HepG2 (cell line): ENCODE measurements around the gene XPR1. TPM values are rescaled to one million over a fixed set of nuclear protein-coding genes. Genes with fewer than 3 reads are reported as not detected.

ENCODE experiments used
- ATAC-seq: fragments of 200-7000 bp; cut with Tn5 transposase; 3 replicates; pipeline ENCODE4 v1.9.1; 2020; ENCODE audit warnings: mild to moderate bottlenecking, moderate library complexity
- BruUV-seq: library from RNA; stranded (reverse); fragments of 400-500 nt; replicated peaks from 2 replicates; lab custom pipeline; 2021; lab: Mats Ljungman, UMichigan
- CTCF ChIA-PET: fragments of 300-600 bp; formaldehyde crosslinking; extraction: SDS; loops from one replicate; lab custom pipeline; 2021; ENCODE audit warnings: low total read pairs, inconsistent platforms, low intra/inter-chr PET ratio; lab: Yijun Ruan, JAX
- POLR2A ChIA-PET: fragments of 350-600 bp; sonication (Branson Sonifier 250); formaldehyde crosslinking; loops from one replicate; lab custom pipeline; 2020; ENCODE audit warnings: antibody characterized with exemption, inconsistent platforms; lab: Yijun Ruan, JAX
- DNase-seq: peaks from one replicate; pipeline ENCODE4 v3.0.0-alpha.2; 2015; ENCODE audit warnings: low spot score
- FAIRE-seq: peaks from 3 replicates; lab custom pipeline; 2011; peaks lifted over from hg19 to GRCh38; lab: Jason Lieb, UNC
- H2AFZ ChIP-seq: one replicate; pipeline ENCODE4 v1.6.1; 2011; ENCODE audit warnings: low read length, inconsistent platforms
- H3K27ac ChIP-seq: fragments of 300-600 bp; 3 replicates; pipeline ENCODE4 v1.8.0; 2011; ENCODE audit warnings: mixed run types, mild to moderate bottlenecking, mixed read lengths, low read length, inconsistent platforms; ENCODE audit not compliant: insufficient read depth; ENCODE audit errors: extremely low read length
- H3K27me3 ChIP-seq, 2 experiments: fragments of 200-600 bp in 1 of 2; 2 replicates in 1 of 2; 3 replicates in 1 of 2; pipeline versions ENCODE4 v1.6.0 to v1.8.0; 2011; ENCODE audit warnings: low read length in 2 of 2, mild to moderate bottlenecking in 2 of 2, moderate library complexity in 2 of 2, inconsistent platforms in 1 of 2; ENCODE audit not compliant: insufficient read depth in 2 of 2, control insufficient read depth in 1 of 2
- H3K36me3 ChIP-seq, 2 experiments: fragments of 200-600 bp in 1 of 2; replicated peaks in 1 of 2; 2 replicates in 1 of 2; 3 replicates in 1 of 2; pipeline versions ENCODE4 v1.5.1 to v1.8.0; 2011; ENCODE audit warnings: low read length in 2 of 2, inconsistent platforms in 1 of 2; ENCODE audit not compliant: insufficient read depth in 2 of 2, control insufficient read depth in 1 of 2
- H3K4me1 ChIP-seq: 2 replicates; pipeline ENCODE4 v1.5.1; 2012; ENCODE audit warnings: low read length, inconsistent platforms; ENCODE audit not compliant: insufficient read depth
- H3K4me2 ChIP-seq: 2 replicates; pipeline ENCODE4 v1.6.0; 2011; ENCODE audit warnings: low read depth, low read length, inconsistent platforms
- H3K4me3 ChIP-seq, 3 experiments: fragments of 200-600 bp in 1 of 3; sonication (generic), shearing (Covaris generic) in 1 of 3; replicated peaks in 1 of 3; 2 replicates each; pipeline ENCODE4 v1.5.1; 2011 to 2016; ENCODE audit warnings: low read length in 3 of 3, inconsistent platforms in 2 of 3, low read depth in 2 of 3, mild to moderate bottlenecking in 2 of 3, control low read depth in 1 of 3, mixed read lengths in 1 of 3; ENCODE audit not compliant: insufficient read depth in 1 of 3
- H3K79me2 ChIP-seq: one replicate; pipeline ENCODE4 v1.6.1; 2011; ENCODE audit warnings: low read length, inconsistent platforms; ENCODE audit not compliant: insufficient read depth
- H3K9ac ChIP-seq: 2 replicates; pipeline ENCODE4 v1.6.0; 2011; ENCODE audit warnings: mild to moderate bottlenecking, low read depth, low read length, inconsistent platforms; ENCODE audit not compliant: insufficient read depth
- H3K9me3 ChIP-seq: 2 replicates; pipeline ENCODE4 v1.5.1; 2012; ENCODE audit warnings: mild to moderate bottlenecking, low read length
- H4K20me1 ChIP-seq: 2 replicates; pipeline ENCODE4 v1.6.0; 2011; ENCODE audit warnings: inconsistent platforms, mild to moderate bottlenecking, low read length, moderate library complexity; ENCODE audit not compliant: insufficient read depth
- ATF7-NPFF ChIP-seq: sonication (generic); formaldehyde crosslinking; IDR thresholded peaks from 2 replicates; pipeline ENCODE4 v1.8.1; 2023; ENCODE audit warnings: mild to moderate bottlenecking, low read depth, missing genetic modification reagents, moderate library complexity
- MYPOP ChIP-seq: sonication (generic); formaldehyde crosslinking; IDR thresholded peaks from 2 replicates; pipeline ENCODE4 v1.8.1; 2023; ENCODE audit warnings: mild to moderate bottlenecking, moderate library complexity, missing genetic modification reagents
- NCOR1 ChIP-seq: fragments of 200-600 bp; sonication (generic); IDR thresholded peaks from 2 replicates; pipeline ENCODE4 v1.7.0; 2017; ENCODE audit warnings: antibody characterized with exemption, low read length, borderline replicate concordance
- NR2F1 ChIP-seq, 2 experiments: fragments of 450-650 bp in 1 of 2; formaldehyde crosslinking in 1 of 2; IDR thresholded peaks; 2 replicates each; pipeline versions ENCODE4 v1.5.0 to v1.6.1; 2016 to 2020; ENCODE audit warnings: mild to moderate bottlenecking in 1 of 2, missing compliant biosample characterization in 1 of 2, missing genetic modification reagents in 1 of 2, moderate library complexity in 1 of 2
- ZEB1 ChIP-seq: IDR thresholded peaks from 2 replicates; pipeline ENCODE4 v1.6.1; 2012; ENCODE audit warnings: mild to moderate bottlenecking, low read depth, inconsistent platforms; ENCODE audit not compliant: insufficient replicate concordance
- ZFP37 ChIP-seq: sonication (generic); formaldehyde crosslinking; IDR thresholded peaks from 2 replicates; pipeline ENCODE4 v1.4.0; 2020; ENCODE audit warnings: missing genetic modification reagents, borderline replicate concordance
- ZMAT5 ChIP-seq: sonication (generic); formaldehyde crosslinking; IDR thresholded peaks from 2 replicates; pipeline ENCODE4 v1.5.0; 2020; ENCODE audit warnings: mild to moderate bottlenecking, low read depth, missing genetic modification reagents, borderline replicate concordance
- ZNF274 ChIP-seq: sonication (generic); formaldehyde crosslinking; IDR thresholded peaks from 2 replicates; pipeline ENCODE4 v1.5.1; 2020; ENCODE audit warnings: mild to moderate bottlenecking, missing genetic modification reagents
- WGBS: methylation state at CpG from one replicate; pipeline ENCODE4 v1.1.6; 2017; ENCODE audit warnings: low lambda C conversion rate; 5-methylcytosine and 5-hydroxymethylcytosine counted together
- in situ Hi-C: cut with HindIII; loops from 2 replicates; pipeline ENCODE4 v1.10.0; 2017; ENCODE audit warnings: low pct_unique_long_range_greater_than_20kb; ENCODE audit not compliant: extremely low pct_ligation_motif_present
- intact Hi-C: fragments of 100-400 bp; cut with micrococcal nuclease; formaldehyde crosslinking; loops from one replicate; pipeline ENCODE4 v1.10.0; 2022; ENCODE audit not compliant: unreplicated experiment
- polyA plus RNA-seq, 8 experiments: library from polyadenylated mRNA; depleted of rRNA in 3 of 8; stranded (reverse) in 7 of 8; unstranded in 1 of 8; fragments of >200 nt; fragmentation: Illumina TruSeq in 4 of 8; extraction: Trizol in 4 of 8; gene quantifications; 2 replicates each; pipeline versions ENCODE4 v1.2.1 to v1.2.3, GENCODE V29; 2011 to 2016; ENCODE audit warnings: low read depth in 4 of 8, missing spikeins in 1 of 8, mixed read lengths in 1 of 8; ENCODE audit not compliant: insufficient read depth in 1 of 8
- total RNA-seq, 5 experiments: library from RNA; depleted of rRNA; stranded (reverse); fragments of >200 nt; fragmentation: Illumina TruSeq; extraction: Trizol; gene quantifications; 2 replicates each; pipeline ENCODE4 v1.2.3, GENCODE V29; 2016; ENCODE audit warnings: low read depth in 1 of 5
- TF ChIP-seq, protein P1 (sequence below): IDR thresholded peaks from 2 replicates; pipeline ENCODE4 v1.6.1; 2016; ENCODE audit warnings: missing compliant biosample characterization, missing genetic modification reagents, borderline replicate concordance

The XPR1 gene
- total and polyA plus RNA-seq, 2 of the 13 experiments (the other 11 are each of a cell fraction or from before 2014, with no cell fraction given): 22.3 to 23.6 TPM

- TF ChIP-seq ATF7-NPFF (CRISPR knock-in tag): no peak
- TF ChIP-seq, all 625 proteins: peak for 0
Observed at GRCh38 chr1:180887841-180888240, 256.0 kb downstream of the XPR1 start (continued).

DNA sequence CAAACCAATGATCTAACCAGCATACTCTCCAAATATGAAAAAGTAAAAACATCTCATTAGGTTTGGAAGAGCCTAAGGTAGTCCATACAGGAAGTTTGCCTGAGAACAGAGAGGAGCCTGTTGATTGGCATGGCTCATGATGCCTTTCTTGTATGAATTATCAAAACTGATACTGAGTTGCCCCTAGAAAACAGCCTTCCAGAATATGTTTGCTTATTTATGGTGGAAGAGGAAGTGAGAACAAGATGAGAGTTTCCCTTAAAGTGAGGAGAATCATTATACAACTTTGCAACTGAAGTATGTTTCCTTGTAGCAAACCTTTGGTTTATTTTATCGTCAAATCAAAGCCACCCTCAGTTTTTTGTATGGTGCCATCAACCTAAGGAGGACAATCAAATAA is 257.0 kb downstream of the XPR1 start:
- intact Hi-C loops (loop anchor here (10.0 kb wide), 1 partner anchor 146 kb away; the partner anchor contains the start of gene MR1), in situ Hi-C loops (loop anchor here (10.0 kb wide), 1 partner anchor 256 kb away; no protein-coding TSS in a partner anchor)
- Histone ChIP-seq H3K27ac (no peak overlapping the region), H2AFZ (no peak overlapping the region), H3K9ac (no peak overlapping the region), H3K36me3 (no peaks in the 10 kb centered on the region; a peak in 1 of 5 replicates), H3K4me2 (no peak overlapping the region), H3K9me3 (no peaks in the 10 kb centered on the region), H3K4me1 (peaks cover 6% of the 10 kb centered on the region), H3K4me3 (no peak overlapping the region), H4K20me1 (no peaks in the 10 kb centered on the region), H3K79me2 (no peaks in the 10 kb centered on the region), H3K27me3 (no peaks in the 10 kb centered on the region)
- ATAC-seq (no peak), DNase-seq (no peak), FAIRE-seq (no peak)
- CTCF ChIA-PET: no interaction called here
- POLR2A ChIA-PET: no interaction called here
- TF ChIP-seq NCOR1 (no peak), ZEB1 (no peak), NR2F1 (CRISPR knock-in tag; IDR thresholded peaks at IDR 0.05) (no peak), ZMAT5 (CRISPR knock-in tag) (no peak), ZFP37 (CRISPR knock-in tag) (no peak), ZNF274 (CRISPR knock-in tag) (no peak), MYPOP (CRISPR knock-in tag) (no peak)
- TF ChIP-seq, protein P1, sequence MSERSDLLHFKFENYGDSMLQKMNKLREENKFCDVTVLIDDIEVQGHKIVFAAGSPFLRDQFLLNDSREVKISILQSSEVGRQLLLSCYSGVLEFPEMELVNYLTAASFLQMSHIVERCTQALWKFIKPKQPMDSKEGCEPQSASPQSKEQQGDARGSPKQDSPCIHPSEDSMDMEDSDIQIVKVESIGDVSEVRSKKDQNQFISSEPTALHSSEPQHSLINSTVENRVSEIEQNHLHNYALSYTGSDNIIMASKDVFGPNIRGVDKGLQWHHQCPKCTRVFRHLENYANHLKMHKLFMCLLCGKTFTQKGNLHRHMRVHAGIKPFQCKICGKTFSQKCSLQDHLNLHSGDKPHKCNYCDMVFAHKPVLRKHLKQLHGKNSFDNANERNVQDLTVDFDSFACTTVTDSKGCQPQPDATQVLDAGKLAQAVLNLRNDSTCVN (CRISPR knock-in tag): no peak
- 100% methylated on average over 1 of the region's 1 CpG for WGBS
- BruUV-seq: no TSS peak
